ENCODE data around the gene SP6.

DNA sequence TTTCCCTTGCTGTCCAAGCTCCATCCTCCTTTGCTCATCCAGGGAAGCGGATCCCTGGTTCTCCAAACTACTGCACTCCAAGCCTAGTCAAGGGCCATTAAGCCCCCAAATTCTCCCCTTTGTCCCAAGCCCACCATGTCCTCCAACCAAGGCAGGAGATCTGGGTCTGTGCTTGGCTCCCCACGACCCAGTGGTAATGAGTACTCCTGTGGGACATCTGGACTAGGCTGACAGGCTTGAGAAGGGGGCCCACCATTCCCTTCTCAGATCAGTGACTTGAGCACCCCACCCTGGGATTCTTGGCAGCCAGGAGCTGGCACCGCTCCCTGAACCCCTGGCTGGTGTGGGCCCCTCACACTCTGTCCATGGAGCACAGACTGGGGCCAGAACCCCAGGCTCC is 46.5 kb downstream of the SP6 start:
- TF ChIP-seq POLR2AphosphoS5 (IDR thresholded peaks at IDR 0.05) = no peak
- TF ChIP-seq, protein P1, sequence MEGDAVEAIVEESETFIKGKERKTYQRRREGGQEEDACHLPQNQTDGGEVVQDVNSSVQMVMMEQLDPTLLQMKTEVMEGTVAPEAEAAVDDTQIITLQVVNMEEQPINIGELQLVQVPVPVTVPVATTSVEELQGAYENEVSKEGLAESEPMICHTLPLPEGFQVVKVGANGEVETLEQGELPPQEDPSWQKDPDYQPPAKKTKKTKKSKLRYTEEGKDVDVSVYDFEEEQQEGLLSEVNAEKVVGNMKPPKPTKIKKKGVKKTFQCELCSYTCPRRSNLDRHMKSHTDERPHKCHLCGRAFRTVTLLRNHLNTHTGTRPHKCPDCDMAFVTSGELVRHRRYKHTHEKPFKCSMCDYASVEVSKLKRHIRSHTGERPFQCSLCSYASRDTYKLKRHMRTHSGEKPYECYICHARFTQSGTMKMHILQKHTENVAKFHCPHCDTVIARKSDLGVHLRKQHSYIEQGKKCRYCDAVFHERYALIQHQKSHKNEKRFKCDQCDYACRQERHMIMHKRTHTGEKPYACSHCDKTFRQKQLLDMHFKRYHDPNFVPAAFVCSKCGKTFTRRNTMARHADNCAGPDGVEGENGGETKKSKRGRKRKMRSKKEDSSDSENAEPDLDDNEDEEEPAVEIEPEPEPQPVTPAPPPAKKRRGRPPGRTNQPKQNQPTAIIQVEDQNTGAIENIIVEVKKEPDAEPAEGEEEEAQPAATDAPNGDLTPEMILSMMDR (IDR thresholded peaks at IDR 0.05) = no peak
- TF ChIP-seq EP300 (IDR thresholded peaks at IDR 0.05) = no peak
- TF ChIP-seq POLR2A (IDR thresholded peaks at IDR 0.05; ENCODE audit: low read depth) = no peak

Data from esophagus muscularis mucosa (tissue), 4 donors.